GM19023 (cell line): ENCODE measurements around the gene DYNC2I2.

Experiments used
- ATAC-seq: cut with Tn5 transposase; IDR thresholded peaks from one replicate; pipeline ENCODE4 v1.9.1; 2021; ENCODE audit warnings: mild to moderate bottlenecking, moderate library complexity; ENCODE audit not compliant: unreplicated experiment

The DYNC2I2 gene

GRCh38 chr9:128636556-128637530 lies 19.8 kb downstream of the DYNC2I2 start:
- ATAC-seq: no peak

GRCh38 chr9:128636024-128636390 lies 20.6 kb downstream of the DYNC2I2 start:
- ATAC-seq: no peak

- ATAC-seq: no peak
These were observed 21.2 kb downstream of the DYNC2I2 start for GRCh38 chr9:128635266-128636023.

- ATAC-seq: no peak
These were observed 21.9 kb downstream of the DYNC2I2 start for GRCh38 chr9:128634651-128635262.

- ATAC-seq: no peak
These were observed 22.5 kb downstream of the DYNC2I2 start for GRCh38 chr9:128634111-128634510.

GRCh38 chr9:128633601-128634000 lies 23.0 kb downstream of the DYNC2I2 start:
- ATAC-seq: no peak

- no peak for ATAC-seq
These were observed 23.6 kb downstream of the DYNC2I2 start for GRCh38 chr9:128633057-128633456.

- ATAC-seq: no peak
These were observed 24.2 kb downstream of the DYNC2I2 start for GRCh38 chr9:128632486-128632885.

- ATAC-seq: no peak
These were observed 24.6 kb downstream of the DYNC2I2 start for GRCh38 chr9:128632066-128632465.

GRCh38 chr9:128631636-128632035 lies 25.0 kb downstream of the DYNC2I2 start:
- no peak for ATAC-seq

- no peak for ATAC-seq
These were observed 26.6 kb downstream of the DYNC2I2 start for GRCh38 chr9:128629852-128630545.

- no peak for ATAC-seq
These were observed 27.5 kb downstream of the DYNC2I2 start for GRCh38 chr9:128629136-128629535.

GRCh38 chr9:128628471-128629048 lies 28.1 kb downstream of the DYNC2I2 start:
- ATAC-seq: no peak

- no peak for ATAC-seq
These were observed 28.7 kb downstream of the DYNC2I2 start for GRCh38 chr9:128627906-128628305.

GRCh38 chr9:128627127-128627715 lies 29.4 kb downstream of the DYNC2I2 start:
- no peak for ATAC-seq

GRCh38 chr9:128626181-128626580 lies 30.5 kb downstream of the DYNC2I2 start:
- no peak for ATAC-seq

- no peak for ATAC-seq
These were observed 31.1 kb downstream of the DYNC2I2 start for GRCh38 chr9:128625391-128626146.

GRCh38 chr9:128624566-128624965 lies 32.1 kb downstream of the DYNC2I2 start:
- no peak for ATAC-seq

GRCh38 chr9:128621730-128622455 lies 34.8 kb downstream of the DYNC2I2 start:
- no peak for ATAC-seq
